Stimulated activated CD4-positive, alpha-beta T cell treated with anti-CD3 and anti-CD28 coated beads, TNF-alpha, amount 100 ng/mL, for 1 hour (primary cell): ENCODE data around the gene RAMP3.

Source experiments
- DNase-seq, 3 donors: peaks; one replicate each; pipeline ENCODE4 v3.0.0-alpha.2; 2020; ENCODE audit warnings: low read depth in 3 of 3, low spot score in 1 of 3

Gene RAMP3

DNA sequence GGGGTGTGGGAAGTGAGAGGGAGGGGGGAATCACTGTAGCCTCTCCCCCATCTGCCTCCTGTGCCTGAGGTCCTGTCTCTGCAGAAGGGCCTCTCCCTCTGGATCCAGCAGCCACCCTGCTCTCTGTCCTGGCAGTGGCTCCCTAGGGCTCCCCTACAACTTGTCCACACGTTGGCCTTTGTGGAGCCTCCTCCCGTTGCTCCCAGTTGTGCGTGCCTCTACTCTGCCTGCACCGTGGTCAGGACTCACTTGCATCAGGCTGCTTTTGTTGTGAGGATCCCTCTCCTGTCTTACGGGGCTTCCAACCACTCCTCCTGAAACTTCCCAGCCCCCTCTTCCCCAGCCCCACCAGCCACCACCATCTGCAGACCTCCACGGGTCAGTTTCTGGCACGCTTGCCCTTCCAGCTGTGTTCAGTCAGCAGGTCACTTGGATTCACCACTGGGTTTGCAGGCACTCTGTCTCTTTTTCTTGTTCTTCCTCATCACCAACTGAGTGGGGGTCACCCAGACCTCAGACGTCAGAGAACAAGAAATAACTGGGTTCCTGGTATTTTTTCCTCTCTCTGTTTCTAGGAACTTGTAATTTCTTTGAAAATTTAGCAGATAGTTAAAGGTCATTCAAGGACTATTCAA, 62.3 kb downstream of the RAMP3 start:
- DNase-seq = no peak

DNA sequence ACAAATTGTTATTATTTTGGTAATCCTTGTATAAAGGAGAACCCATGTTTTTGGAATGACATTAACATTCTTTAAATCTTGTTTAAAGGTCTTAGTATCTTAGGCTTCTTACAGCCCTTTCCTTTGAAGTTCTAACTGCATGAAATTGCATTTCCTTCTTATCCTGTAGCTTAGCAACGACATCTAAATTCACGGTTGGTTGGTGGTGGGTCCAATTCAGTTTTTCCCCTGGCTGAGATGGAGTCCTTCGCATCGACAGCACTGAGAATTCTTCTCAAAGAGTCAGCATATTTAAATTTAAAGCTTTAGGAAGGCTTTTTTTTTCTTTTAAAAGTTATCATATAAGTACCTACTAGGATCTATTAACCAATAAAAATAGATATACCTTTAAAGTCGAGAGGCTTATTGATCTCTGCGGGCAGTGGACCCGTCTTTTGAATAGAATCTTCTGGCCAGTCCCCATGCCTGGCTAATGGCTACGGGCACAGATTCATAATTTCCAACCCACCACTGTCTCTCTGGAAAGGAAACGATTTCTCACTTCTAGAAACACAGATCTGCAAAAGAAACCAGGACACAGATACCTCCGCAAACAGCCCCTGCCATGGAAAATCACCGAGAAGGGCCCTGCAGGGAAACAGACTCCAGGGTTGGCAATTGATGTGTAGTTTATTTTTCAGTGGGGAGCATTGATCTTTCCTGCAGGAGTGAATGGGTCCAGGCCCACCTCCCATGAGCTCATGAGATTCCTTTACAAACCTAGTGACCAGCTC, 63.4 kb downstream of the RAMP3 start:
- no peak for DNase-seq

DNA sequence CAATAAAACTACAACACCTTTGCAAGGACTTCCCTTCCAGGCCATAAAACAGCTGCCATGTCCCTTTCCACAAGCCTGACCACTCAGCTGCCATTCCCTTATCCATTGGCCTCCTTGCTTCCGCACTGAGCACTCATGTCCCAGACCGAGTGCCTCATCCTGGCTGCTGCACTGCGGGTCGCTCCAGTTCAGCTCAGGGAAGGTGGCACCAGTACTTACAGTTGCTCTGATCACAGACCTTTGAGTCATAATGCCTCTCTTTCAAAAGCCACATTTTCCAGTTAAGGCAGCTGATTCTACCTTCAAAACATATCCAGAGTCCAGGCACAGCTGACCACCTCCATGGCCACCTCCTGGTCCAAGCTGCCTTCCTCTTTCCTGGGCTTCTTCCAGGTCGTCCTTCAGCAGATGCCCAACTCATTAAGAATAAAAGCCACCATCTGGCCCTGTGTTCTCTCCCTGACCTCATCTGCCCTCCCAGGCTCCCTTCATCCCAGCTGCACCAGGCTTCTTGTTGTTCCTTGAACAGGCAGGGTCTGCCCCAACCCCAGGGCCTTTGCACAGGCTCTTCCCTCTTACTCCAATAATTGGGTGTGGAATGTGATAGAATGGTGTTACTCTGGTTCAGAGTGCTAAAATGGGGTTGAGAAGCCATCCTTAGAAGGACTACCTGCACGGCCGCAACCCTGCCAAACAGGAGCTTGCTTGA, 64.5 kb downstream of the RAMP3 start:
- no peak for DNase-seq

DNA sequence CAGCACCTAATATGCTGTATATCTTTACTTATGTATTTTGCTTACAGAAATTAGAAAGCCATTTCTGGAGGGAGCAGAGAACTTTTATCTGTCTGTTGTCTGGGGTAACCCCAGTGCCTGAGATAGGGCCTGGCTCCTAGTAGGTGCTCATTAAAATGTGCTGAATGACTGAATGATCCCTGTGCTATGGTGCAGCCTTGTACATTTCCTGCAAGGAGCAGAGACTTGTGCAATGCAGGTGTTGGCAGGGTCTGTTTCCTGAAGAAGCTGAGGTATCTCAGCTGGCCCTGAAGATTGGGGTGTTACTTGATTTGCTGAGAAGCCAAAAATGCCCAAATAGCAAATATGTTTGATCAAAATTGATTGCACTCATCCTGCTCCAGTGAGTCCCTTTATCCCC, 65.5 kb downstream of the RAMP3 start:
- DNase-seq = no peak

DNA sequence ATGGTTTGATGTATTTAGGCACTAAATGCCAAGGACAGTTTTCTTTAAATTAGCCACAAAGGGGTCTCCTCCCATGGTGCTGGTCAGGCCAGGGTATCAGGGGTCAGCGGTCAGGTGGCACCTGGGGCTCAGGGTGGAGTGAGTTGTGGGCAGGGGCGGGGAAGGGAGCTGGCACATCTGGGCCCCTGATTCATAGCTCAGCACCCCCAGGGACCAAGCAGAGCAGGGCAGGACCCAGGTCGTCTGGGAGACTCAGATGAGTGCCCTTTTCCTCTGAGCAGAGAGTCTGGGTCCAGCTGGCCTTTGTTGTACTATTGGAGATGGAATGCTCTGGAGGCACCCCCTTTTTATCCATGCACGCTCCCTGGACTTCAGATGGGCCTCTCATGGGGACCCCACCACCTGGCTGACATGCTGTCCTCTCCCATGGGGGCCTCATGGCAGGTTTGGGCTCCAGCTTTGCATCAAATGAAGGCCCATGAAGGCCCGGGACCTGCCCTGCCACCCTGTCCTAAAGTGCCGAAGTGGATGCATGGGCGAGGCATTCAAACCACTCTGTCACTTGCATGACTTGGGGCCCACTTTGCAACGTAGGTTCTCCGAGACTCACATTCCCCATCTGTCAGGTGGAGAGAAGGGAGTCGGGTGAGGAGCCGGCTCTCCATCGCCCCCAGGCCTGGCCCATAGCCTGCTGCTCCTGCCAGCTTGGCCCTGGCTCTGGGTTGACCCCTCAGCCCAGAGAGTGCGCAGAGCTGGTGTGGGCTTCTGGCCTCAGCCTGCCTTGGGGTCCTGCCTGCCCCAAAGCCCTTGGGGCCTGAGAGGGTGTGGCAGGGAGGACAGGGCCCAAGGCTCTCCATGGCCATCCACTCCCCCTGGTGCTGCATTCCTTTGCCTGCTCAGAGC, 66.4 kb downstream of the RAMP3 start:
- no peak for DNase-seq

DNA sequence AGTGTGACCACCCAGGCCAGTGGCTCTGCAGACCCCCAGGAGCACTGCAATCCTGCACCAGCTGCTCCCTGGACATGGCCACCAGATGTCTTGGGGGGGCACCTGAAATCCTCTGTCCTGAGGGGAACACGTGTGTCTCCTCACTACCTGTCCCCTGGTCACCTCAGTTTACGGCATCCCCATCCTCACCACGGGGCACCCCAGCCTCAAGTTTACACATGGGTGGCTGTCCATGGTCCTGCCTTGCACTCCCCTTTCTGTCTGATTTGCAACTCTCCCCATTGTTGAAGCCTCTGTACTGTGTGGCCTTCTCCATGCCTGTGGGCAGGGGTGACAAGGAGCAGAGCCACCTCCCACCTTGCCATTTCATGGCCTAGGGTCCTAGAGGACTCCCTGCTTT, 67.2 kb downstream of the RAMP3 start:
- DNase-seq = no peak

DNA sequence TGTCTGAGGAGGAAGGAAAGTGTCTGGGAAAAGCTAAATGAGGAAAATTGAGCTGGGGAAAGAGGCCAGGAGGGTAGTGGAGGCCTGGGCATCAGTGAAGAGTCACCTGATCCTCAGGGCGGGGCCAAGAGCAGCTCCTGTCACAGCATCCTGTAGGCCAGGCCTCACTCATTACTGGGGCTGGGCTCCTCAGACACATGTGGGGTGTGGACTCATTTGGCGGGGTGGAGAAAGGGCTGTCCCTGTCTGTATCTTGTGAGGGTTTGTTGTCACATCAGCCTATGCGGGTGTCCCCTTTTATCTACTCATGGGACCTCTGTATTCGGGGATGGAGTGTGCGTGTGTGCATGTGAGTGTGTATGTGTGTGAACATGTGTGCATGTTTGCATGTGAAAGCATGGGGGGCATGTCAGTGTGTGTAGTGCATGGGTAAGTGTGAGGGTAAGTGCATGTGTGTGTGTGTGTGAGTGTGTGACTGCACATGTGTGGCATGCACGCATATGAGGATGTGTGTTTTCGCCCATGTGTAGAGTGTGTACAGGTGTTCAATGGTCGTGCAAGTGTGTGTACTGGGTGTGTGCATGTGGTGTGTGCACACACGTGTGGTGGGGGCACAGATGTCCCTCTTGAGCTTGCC, 67.8 kb downstream of the RAMP3 start:
- DNase-seq = no peak

DNA sequence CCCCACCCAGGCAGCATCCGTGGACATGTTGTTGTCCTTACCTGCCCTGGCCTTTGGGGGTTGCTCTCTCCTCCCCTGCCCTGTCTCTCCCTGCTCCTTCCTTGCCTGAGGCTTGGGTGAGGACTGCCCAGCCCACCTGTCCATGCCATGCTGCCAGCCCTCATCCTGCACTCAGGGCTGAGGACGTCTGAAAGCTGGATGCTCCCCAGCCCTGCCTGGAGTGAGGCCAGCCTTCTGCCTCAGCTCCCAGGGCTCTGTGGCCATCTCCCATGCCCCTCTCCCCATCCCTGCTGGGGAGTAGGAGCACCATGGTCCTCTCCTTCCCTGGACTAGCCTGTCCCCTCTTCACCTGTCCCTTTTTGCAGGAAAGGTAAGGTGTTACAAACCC, 68.4 kb downstream of the RAMP3 start:
- no peak for DNase-seq

DNA sequence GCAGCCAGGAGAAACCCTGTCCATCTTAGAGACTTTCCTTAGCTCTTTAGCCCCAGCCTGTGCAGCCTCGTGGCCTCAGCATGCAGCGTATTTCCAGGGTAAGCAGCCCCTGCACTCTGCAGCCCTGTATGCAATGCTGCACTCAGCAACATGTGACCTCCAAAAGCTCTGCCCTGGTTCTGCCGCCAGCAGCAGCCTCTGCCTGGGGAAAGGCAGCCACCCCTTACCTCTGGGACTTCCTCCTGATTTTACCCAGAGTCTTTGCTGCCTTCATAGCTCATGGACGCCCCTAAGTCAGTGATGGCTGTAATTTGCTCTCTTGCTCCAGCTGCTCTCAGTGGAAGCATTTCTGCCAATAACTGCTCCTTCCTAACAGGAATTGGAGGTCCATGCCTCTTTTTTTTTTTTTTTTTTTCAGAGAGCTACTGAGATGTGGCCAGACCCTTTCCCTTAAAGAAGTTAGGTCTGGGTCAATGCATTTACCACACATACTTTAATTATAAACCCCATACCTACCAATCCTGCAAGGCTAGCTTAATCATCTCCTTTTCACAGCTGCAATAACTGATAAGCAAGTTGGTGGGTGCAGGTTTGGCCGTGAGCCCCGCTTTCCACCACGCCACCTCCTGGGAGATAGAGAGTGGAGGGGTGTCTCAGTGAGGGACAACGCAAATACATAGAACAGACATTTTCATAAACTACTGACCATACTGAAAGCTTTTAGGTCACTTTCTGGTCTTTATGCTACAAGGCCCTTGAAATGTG, 71.7 kb downstream of the RAMP3 start:
- no peak for DNase-seq

DNA sequence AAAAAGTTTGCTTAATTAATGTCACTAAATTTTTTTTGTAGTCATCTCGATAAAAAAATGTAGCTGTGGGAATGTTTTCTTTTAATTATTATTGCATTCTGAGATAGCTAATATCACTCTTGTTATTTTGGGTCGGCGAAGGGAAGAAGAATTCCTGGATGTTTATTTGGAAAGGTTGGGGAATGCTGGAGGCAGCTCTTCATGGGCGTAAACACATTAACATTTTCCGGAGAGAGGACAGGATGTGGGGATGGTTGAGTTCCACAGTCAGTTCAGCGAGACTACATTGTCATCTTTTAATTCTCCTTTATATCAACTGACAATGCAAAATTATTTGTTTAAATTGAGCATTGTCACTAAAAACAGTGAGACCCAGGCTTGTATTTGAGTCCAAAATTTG, 72.5 kb downstream of the RAMP3 start:
- DNase-seq = no peak

DNA sequence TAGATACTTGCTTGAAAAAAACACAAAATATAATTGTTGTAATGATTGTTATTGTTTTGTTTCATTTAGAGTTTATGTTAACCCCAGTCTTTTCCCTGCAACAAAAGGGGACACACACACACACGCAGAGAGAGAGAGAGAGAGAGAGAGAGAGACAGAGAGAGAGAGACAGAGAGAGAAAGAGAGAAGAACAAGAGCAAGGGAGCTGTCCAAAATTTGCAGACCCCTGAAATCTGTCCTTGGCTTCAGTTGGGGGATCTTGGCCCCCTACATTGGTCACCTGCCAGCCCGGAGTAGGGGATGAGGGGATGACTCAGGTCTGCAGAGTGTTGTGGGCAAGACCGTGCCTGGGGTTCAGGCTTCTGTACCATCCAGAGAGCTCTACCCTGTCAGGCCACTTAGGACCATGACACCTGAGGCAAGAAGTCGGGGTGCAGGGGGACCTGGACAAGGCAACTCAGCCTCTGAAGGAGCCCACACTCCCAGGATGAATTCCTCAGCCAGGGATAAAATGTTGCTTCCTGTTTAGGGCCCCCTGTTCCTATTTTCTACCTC, 73.1 kb downstream of the RAMP3 start:
- no peak for DNase-seq

DNA sequence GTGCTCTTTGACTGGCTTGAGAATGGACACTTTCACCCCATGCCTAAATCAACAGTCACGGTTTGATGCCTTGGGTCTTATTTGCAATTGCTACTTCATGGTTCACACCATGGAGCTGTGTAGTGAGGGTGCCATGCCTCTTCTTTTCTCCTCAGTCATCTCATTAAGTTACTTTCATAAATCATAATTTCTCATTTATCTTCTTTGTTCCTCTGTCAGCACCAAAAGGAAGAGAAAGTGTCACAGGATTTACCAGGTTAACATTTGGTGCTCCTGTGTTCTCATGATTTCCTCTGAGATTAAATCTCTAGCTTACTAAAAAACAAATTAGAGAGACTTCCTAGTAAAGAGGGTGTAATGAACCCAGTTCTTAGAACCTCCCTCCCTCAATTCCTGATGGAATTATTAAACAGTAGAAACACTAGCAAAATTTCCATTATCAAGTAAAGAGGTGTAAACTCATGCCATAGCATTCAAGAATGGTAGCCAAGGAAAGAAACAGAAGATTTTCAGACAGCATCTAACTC, 75.7 kb downstream of the RAMP3 start:
- DNase-seq = no peak
